Measurements from ENCODE around the gene PTPN1.

DNA sequence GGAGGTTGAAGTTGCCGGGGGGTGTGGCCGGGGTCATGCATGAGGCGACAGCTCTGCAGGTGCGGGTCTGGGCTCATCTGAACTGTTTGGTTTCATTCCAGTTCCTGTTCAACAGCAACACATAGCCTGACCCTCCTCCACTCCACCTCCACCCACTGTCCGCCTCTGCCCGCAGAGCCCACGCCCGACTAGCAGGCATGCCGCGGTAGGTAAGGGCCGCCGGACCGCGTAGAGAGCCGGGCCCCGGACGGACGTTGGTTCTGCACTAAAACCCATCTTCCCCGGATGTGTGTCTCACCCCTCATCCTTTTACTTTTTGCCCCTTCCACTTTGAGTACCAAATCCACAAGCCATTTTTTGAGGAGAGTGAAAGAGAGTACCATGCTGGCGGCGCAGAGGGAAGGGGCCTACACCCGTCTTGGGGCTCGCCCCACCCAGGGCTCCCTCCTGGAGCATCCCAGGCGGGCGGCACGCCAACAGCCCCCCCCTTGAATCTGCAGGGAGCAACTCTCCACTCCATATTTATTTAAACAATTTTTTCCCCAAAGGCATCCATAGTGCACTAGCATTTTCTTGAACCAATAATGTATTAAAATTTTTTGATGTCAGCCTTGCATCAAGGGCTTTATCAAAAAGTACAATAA, 72.5 kb downstream of the PTPN1 start:
- TF ChIP-seq, protein P1, sequence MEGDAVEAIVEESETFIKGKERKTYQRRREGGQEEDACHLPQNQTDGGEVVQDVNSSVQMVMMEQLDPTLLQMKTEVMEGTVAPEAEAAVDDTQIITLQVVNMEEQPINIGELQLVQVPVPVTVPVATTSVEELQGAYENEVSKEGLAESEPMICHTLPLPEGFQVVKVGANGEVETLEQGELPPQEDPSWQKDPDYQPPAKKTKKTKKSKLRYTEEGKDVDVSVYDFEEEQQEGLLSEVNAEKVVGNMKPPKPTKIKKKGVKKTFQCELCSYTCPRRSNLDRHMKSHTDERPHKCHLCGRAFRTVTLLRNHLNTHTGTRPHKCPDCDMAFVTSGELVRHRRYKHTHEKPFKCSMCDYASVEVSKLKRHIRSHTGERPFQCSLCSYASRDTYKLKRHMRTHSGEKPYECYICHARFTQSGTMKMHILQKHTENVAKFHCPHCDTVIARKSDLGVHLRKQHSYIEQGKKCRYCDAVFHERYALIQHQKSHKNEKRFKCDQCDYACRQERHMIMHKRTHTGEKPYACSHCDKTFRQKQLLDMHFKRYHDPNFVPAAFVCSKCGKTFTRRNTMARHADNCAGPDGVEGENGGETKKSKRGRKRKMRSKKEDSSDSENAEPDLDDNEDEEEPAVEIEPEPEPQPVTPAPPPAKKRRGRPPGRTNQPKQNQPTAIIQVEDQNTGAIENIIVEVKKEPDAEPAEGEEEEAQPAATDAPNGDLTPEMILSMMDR (conservative IDR thresholded peaks at IDR 0.05 in 1 of 2, IDR thresholded peaks at IDR 0.05 in 1 of 2; ENCODE audit: low read depth in 1 of 2, low read length in 2 of 2) = no peak
- TF ChIP-seq EZH2 (IDR thresholded peaks at IDR 0.05; ENCODE audit: low read length, missing control alignments) = no peak
